ENCODE measurements around the gene PSMD6. TPM values are rescaled to one million over a fixed set of nuclear protein-coding genes. Genes with fewer than 3 reads are reported as not detected.

PSMD6 gene
- total and polyA plus RNA-seq, 9 of the 15 experiments (the other 6 are each of a cell fraction or from before 2014, with no cell fraction given) = 78.2 to 133 (median 113) TPM

GRCh38 chr3:64030741-64031140 is 7.4 kb upstream of the PSMD6 start:
- ChIA-PET CTCF (ENCODE audit: low intra/inter-chr PET ratio) (interaction anchor here (0.5 to 1.1 kb wide), 5 partner anchors 137 to 787 kb away, joined by 3 to 7 read pairs (median 4); no protein-coding TSS in a partner anchor), POLR2A (no interaction called here)
- Histone ChIP-seq H3K9me3 (replicated peaks; ENCODE audit: control insufficient read depth, insufficient read depth, low read depth, low read length) (no peaks in the 10 kb centered on the region), H4K20me1 (replicated peaks; ENCODE audit: control insufficient read depth, insufficient read depth, low read length) (no peaks in the 10 kb centered on the region), H3K4me1 (replicated peaks in 1 of 2; ENCODE audit: control insufficient read depth in 2 of 2, insufficient read depth in 2 of 2, low read length in 2 of 2) (peaks cover 0 to 3% of the 10 kb centered on the region in 2 experiments; a peak in 1 of 5 replicates), H3K9me1 (ENCODE audit: control insufficient read depth, insufficient read depth, low read length) (no peaks in the 10 kb centered on the region), H3K79me2 (ENCODE audit: control insufficient read depth, insufficient read depth, low read length) (no peaks in the 10 kb centered on the region), H3K36me3 (ENCODE audit: control insufficient read depth, insufficient read depth, low read length) (no peaks in the 10 kb centered on the region), H3K4me3 (no peak overlapping the region), H3K4me2 (ENCODE audit: insufficient read depth, low read length) (peak overlapping the region; percentile 66; the same call in 1 of the 2 replicates), H3K27me3 (ENCODE audit: control insufficient read depth in 2 of 2, insufficient read depth in 2 of 2, low read length in 2 of 2) (no peaks in the 10 kb centered on the region; a peak in 1 of 5 replicates), H3K27ac (ENCODE audit: extremely low read depth, low read depth, low read length) (no peak overlapping the region), H2AFZ (ENCODE audit: low read depth, low read length) (peak overlapping the region; percentile 85), H3K9ac (ENCODE audit: insufficient read depth in 1 of 2, low read depth in 2 of 2, low read length in 2 of 2) (no peak overlapping the region)
- intact Hi-C loops (cut with micrococcal nuclease) (loop anchor here (1.0 to 5.0 kb wide), 3 partner anchors 368 to 454 kb away; no protein-coding TSS in a partner anchor), in situ Hi-C loops (cut with MboI) (no loop called here)
- WGBS (ENCODE audit: insufficient coverage, low coverage, missing lambda C conversion rate) = 2% methylated on average over 11 of the region's 16 CpGs
- DNase-seq (ENCODE audit: extremely low read depth in 1 of 4, low spot score in 3 of 4) = peak; percentile 69 to 74 (median 72)
- FAIRE-seq = peak; percentile 88
- peak; percentile 98 for ATAC-seq
- BruUV-seq (replicated peaks) = no TSS peak
- TF ChIP-seq PBX2 (CRISPR knock-in tag; IDR thresholded peaks at IDR 0.05; ENCODE audit: low read depth) (no peak), PBX2 (tag; conservative IDR thresholded peaks at IDR 0.05; ENCODE audit: low read depth) (no peak), L3MBTL2 (IDR thresholded peaks at IDR 0.05) (peak; percentile 20; the same call in 1 of the 2 replicates), IFI16 (CRISPR knock-in tag; IDR thresholded peaks at IDR 0.05) (no peak), ETV5 (CRISPR knock-in tag; IDR thresholded peaks at IDR 0.05; ENCODE audit: low read depth) (peak; percentile 70), SOX6 (IDR thresholded peaks at IDR 0.05) (no peak), KLF16 (IDR thresholded peaks at IDR 0.05) (0 out of 2 replicates have a peak, but pooled peaks have one; percentile 21), MAFG (tag; conservative IDR thresholded peaks at IDR 0.05) (0 out of 2 replicates have a peak, but pooled peaks have one; percentile 22), ZBTB11 (CRISPR knock-in tag; IDR thresholded peaks at IDR 0.05) (peak in 1 of 3 experiments; percentile 87; a peak in 1 of 6 replicates), RCOR1 (IDR thresholded peaks at IDR 0.05; ENCODE audit: borderline replicate concordance in 1 of 2, low read depth in 2 of 2, low read length in 2 of 2) (peak in 1 of 2 experiments; percentile 33; a peak in 1 of 4 replicates), RBM25 (IDR thresholded peaks at IDR 0.05; ENCODE audit: low read depth, low read length, severe bottlenecking) (no peak), SMC3 (conservative IDR thresholded peaks at IDR 0.05; ENCODE audit: insufficient read depth, low read depth, low read length) (peak; percentile 78), ZNF436 (CRISPR knock-in tag; IDR thresholded peaks at IDR 0.05) (no peak)

All from K562 (cell line).